Panc1 (cell line): ENCODE measurements around the gene UFD1. TPM values are rescaled to one million over a fixed set of nuclear protein-coding genes. Genes with fewer than 3 reads are reported as not detected.
"Not testable (repeated sequence)": the region's sequence is repeated elsewhere in the genome, so short reads cannot be mapped to it uniquely, and the experiment has no call there.

Experiments
- ATAC-seq: fragments of 200-7000 bp; cut with Tn5 transposase; 2 replicates; pipeline ENCODE4 v1.9.1; 2020; ENCODE audit warnings: mild to moderate bottlenecking, moderate library complexity
- BruUV-seq: library from RNA; stranded (reverse); fragments of 400-500 nt; replicated peaks from 2 replicates; lab custom pipeline; 2021; lab: Mats Ljungman, UMichigan
- CTCF ChIA-PET: fragments of 300-600 bp; sonication (Branson Sonifier 250); formaldehyde crosslinking; loops from one replicate; lab custom pipeline; 2022; ENCODE audit warnings: antibody characterized with exemption; lab: Charles Lee
- POLR2A ChIA-PET: fragments of 300-600 bp; sonication (Branson Sonifier 250); formaldehyde crosslinking; loops from one replicate; lab custom pipeline; 2022; ENCODE audit warnings: antibody characterized with exemption; lab: Charles Lee
- DNase-seq: peaks from one replicate; pipeline ENCODE4 v3.0.0-alpha.2; 2010; ENCODE audit warnings: low read depth, low spot score
- H3K27ac ChIP-seq: 2 replicates; pipeline ENCODE4 v1.5.1; 2011; ENCODE audit warnings: mild to moderate bottlenecking, low read length, inconsistent platforms
- H3K27me3 ChIP-seq: fragments of 200-500 bp; sonication (Bioruptor generic); 2 replicates; pipeline ENCODE4 v1.6.0; 2014; ENCODE audit warnings: low read length, inconsistent platforms; ENCODE audit not compliant: control insufficient read depth, insufficient read depth
- H3K36me3 ChIP-seq: fragments of 200-500 bp; sonication (Bioruptor generic); 2 replicates; pipeline ENCODE4 v1.5.1; 2014; ENCODE audit warnings: inconsistent platforms, mild to moderate bottlenecking, low read length, moderate library complexity; ENCODE audit not compliant: control insufficient read depth, insufficient read depth
- H3K4me1 ChIP-seq: 2 replicates; pipeline ENCODE4 v1.5.1; 2011; ENCODE audit warnings: inconsistent platforms, mild to moderate bottlenecking, low read length, moderate library complexity; ENCODE audit not compliant: control insufficient read depth, insufficient read depth
- H3K4me3 ChIP-seq, 2 experiments: 2 replicates each; pipeline ENCODE4 v1.5.1; 2011 to 2012; ENCODE audit warnings: low read depth in 2 of 2, low read length in 2 of 2, mild to moderate bottlenecking in 2 of 2, inconsistent platforms in 1 of 2, moderate library complexity in 1 of 2
- H3K9me3 ChIP-seq: fragments of 200-500 bp; sonication (Bioruptor generic); 2 replicates; pipeline ENCODE4 v1.5.1; 2014; ENCODE audit warnings: low read depth, mild to moderate bottlenecking, inconsistent platforms, low read length, moderate library complexity; ENCODE audit not compliant: control insufficient read depth, insufficient read depth
- POLR2AphosphoS5 ChIP-seq: IDR thresholded peaks from 2 replicates; pipeline ENCODE4 v1.6.1; 2012; ENCODE audit warnings: mild to moderate bottlenecking, low read depth, low read length, moderate library complexity
- SIN3A ChIP-seq: IDR thresholded peaks from 2 replicates; pipeline ENCODE4 v1.6.1; 2012; ENCODE audit warnings: low read depth, mild to moderate bottlenecking, low read length, moderate library complexity, borderline replicate concordance; ENCODE audit not compliant: insufficient read depth
- TCF7L2 ChIP-seq: IDR thresholded peaks from 2 replicates; pipeline ENCODE4 v1.6.1; 2011; ENCODE audit warnings: mild to moderate bottlenecking, low read depth, low read length, inconsistent platforms
- in situ Hi-C: cut with HindIII; loops from 2 replicates; pipeline ENCODE4 v1.10.0; 2016; ENCODE audit warnings: low sequenced_read_pairs, low pct_unique_long_range_greater_than_20kb
- intact Hi-C: fragments of 100-400 bp; cut with micrococcal nuclease; formaldehyde crosslinking; loops from one replicate; pipeline ENCODE4 v1.10.0; 2022; ENCODE audit not compliant: unreplicated experiment
- total RNA-seq: library from RNA; stranded (reverse); gene quantifications from one replicate; pipeline ENCODE4 v1.2.1, GENCODE V29; 2021; ENCODE audit not compliant: unreplicated experiment
- TF ChIP-seq, protein P1 (sequence below), 2 experiments: IDR thresholded peaks; 2 replicates each; pipeline ENCODE4 v1.6.1; 2011 to 2012; ENCODE audit warnings: low read depth in 2 of 2, control low read depth in 1 of 2, low read length in 1 of 2, mild to moderate bottlenecking in 1 of 2, moderate library complexity in 1 of 2; ENCODE audit not compliant: insufficient read depth in 1 of 2
- TF ChIP-seq, protein P2 (sequence below): fragments of 450-650 bp; IDR thresholded peaks from 2 replicates; pipeline ENCODE4 v1.5.1; 2017; ENCODE audit warnings: mild to moderate bottlenecking

Gene UFD1
- total RNA-seq, 1 experiment from 2014 or later = 82.8 TPM

DNA sequence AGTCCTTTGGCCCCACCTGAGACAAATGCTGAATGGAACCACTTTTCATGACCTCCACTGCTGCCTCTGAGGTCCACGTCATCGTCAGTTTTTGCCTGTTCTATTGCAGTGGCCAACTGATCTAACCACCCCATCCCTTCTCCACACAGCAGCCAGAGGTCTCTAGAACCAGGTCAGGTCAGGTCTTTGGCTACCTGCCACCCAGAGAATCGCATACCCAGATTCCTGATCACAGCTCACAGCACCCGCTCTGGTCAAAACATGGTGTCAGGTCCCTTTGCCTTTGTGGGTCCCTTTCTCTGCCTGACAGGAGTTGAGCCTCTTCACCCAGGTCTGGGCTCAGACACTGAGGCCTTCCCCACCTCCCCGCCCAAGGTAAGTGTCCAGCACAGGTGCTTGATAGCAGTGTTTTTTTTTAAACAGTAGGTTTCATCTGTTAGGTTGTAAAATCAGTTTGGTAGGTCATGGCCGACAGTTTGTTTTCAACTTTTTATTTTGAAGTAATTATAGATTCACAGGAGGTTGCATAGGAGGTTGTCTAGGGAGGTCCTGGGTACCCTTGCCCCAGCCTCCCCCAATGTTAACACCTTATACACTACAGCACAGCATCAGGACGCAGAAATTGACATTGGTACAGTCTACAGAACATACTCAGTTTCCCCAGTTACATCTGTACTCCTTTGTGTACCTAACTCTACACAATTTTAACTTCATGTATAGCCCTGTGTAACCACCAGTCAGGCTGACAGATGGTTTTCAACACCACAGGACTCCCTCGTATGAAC is 38.4 kb downstream of the UFD1 start:
- Histone ChIP-seq H3K27me3 (no peaks in the 10 kb centered on the region), H3K9me3 (no peaks in the 10 kb centered on the region), H3K4me3 (no peak overlapping the region), H3K27ac (no peak overlapping the region), H3K36me3 (no peaks in the 10 kb centered on the region; the same call in 1 of the 2 replicates), H3K4me1 (no peaks in the 10 kb centered on the region)
- DNase-seq (no peak), ATAC-seq (no peak)
- intact Hi-C loops = no loop called here
- in situ Hi-C loops = no loop called here
- no peak for TF ChIP-seq SIN3A
- TF ChIP-seq, protein P1, sequence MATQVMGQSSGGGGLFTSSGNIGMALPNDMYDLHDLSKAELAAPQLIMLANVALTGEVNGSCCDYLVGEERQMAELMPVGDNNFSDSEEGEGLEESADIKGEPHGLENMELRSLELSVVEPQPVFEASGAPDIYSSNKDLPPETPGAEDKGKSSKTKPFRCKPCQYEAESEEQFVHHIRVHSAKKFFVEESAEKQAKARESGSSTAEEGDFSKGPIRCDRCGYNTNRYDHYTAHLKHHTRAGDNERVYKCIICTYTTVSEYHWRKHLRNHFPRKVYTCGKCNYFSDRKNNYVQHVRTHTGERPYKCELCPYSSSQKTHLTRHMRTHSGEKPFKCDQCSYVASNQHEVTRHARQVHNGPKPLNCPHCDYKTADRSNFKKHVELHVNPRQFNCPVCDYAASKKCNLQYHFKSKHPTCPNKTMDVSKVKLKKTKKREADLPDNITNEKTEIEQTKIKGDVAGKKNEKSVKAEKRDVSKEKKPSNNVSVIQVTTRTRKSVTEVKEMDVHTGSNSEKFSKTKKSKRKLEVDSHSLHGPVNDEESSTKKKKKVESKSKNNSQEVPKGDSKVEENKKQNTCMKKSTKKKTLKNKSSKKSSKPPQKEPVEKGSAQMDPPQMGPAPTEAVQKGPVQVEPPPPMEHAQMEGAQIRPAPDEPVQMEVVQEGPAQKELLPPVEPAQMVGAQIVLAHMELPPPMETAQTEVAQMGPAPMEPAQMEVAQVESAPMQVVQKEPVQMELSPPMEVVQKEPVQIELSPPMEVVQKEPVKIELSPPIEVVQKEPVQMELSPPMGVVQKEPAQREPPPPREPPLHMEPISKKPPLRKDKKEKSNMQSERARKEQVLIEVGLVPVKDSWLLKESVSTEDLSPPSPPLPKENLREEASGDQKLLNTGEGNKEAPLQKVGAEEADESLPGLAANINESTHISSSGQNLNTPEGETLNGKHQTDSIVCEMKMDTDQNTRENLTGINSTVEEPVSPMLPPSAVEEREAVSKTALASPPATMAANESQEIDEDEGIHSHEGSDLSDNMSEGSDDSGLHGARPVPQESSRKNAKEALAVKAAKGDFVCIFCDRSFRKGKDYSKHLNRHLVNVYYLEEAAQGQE (IDR thresholded peaks at IDR 0.05; ENCODE audit: insufficient read depth in 1 of 2, low read depth in 2 of 2, low read length in 1 of 2) = no peak
- BruUV-seq = no TSS peak
- ChIA-PET CTCF (no interaction called here), POLR2A (no interaction called here)

DNA sequence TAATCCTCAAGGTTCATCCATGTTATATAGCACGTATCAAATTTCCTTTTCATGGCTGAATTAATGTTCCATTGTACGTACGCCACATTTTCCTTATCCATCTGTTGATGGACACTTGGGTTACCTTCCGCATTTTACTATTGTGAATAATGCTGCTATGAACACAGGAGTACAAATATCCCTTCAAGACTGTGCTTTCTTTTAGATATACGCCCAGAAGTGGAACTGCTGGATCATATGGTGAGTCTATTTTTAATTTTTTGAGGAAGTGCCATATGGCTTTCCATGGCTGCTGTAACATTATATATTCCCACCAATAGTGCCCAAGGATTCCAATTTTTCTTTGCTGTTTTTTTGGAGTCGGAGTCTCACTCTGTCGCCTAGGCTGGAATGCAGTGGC is 40.7 kb downstream of the UFD1 start:
- H3K4me1 ChIP-seq = no peaks in the 10 kb centered on the region
- TF ChIP-seq, protein P1 (IDR thresholded peaks at IDR 0.05; ENCODE audit: insufficient read depth in 1 of 2, low read depth in 2 of 2, low read length in 1 of 2) = no peak
- no peak for TF ChIP-seq SIN3A
- TF ChIP-seq, protein P2, sequence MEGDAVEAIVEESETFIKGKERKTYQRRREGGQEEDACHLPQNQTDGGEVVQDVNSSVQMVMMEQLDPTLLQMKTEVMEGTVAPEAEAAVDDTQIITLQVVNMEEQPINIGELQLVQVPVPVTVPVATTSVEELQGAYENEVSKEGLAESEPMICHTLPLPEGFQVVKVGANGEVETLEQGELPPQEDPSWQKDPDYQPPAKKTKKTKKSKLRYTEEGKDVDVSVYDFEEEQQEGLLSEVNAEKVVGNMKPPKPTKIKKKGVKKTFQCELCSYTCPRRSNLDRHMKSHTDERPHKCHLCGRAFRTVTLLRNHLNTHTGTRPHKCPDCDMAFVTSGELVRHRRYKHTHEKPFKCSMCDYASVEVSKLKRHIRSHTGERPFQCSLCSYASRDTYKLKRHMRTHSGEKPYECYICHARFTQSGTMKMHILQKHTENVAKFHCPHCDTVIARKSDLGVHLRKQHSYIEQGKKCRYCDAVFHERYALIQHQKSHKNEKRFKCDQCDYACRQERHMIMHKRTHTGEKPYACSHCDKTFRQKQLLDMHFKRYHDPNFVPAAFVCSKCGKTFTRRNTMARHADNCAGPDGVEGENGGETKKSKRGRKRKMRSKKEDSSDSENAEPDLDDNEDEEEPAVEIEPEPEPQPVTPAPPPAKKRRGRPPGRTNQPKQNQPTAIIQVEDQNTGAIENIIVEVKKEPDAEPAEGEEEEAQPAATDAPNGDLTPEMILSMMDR = no peak
- TF ChIP-seq TCF7L2 = no peak
- no peak for TF ChIP-seq POLR2AphosphoS5
- in situ Hi-C loops = no loop called here
- intact Hi-C loops = no loop called here
- CTCF ChIA-PET = no interaction called here
- no peaks in the 10 kb centered on the region; the same call in 1 of the 2 replicates for H3K36me3 ChIP-seq
- DNase-seq (no peak), ATAC-seq (no peak)
- POLR2A ChIA-PET = interaction anchor here (0.7 kb wide), 2 partner anchors 26 to 243 kb away, joined by 3 to 8 read pairs; no protein-coding TSS in a partner anchor
- no peak overlapping the region for H3K4me3 ChIP-seq
- no peaks in the 10 kb centered on the region for H3K27me3 ChIP-seq
- BruUV-seq = no TSS peak
- no peaks in the 10 kb centered on the region for H3K9me3 ChIP-seq
- H3K27ac ChIP-seq = no peak overlapping the region

DNA sequence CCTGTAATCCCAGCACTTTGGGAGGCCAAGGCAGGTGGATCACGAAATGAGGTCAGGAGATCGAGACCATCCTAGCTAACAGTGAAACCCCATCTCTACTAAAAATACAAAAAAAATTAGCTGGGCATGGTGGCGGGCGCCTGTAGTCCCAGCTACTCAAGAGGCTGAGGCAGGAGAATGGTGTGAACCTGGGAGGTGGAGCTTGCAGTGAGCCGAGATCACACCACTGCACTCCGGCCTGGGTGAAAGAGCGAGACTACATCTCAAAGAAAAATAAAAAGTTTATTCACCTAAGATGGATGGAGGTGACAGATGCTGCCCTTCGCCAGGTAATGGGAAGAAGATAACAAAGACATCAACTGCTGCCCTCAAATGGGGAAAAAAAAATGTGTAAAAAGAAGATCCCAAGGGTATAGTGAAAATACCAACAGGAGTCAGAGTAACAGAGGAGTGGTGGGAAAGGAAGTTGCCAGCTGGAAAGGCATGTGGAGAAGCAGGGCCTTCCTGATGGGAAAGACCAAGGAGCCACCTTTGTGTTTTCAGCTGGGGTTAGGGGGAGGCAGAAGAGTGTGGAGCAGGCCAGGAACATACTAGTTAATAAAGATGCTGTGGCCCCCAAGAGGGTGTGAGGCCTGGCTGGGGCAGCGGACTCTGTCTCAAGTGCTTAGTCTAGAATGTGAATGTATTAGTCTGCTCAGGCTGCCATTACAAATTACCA is 42.4 kb downstream of the UFD1 start:
- intact Hi-C loops, H3K9me3 ChIP-seq, H3K4me3 ChIP-seq, ATAC-seq, H3K4me1 ChIP-seq, CTCF ChIA-PET, DNase-seq, POLR2A ChIA-PET, H3K27ac ChIP-seq, H3K36me3 ChIP-seq, BruUV-seq, in situ Hi-C loops, H3K27me3 ChIP-seq: not testable (repeated sequence)
